Thyroid gland (tissue), 4 donors: ENCODE measurements around the gene UBC. TPM values are rescaled to one million over a fixed set of nuclear protein-coding genes. Genes with fewer than 3 reads are reported as not detected.
A peak's percentile ranks its signal among the peaks of the same experiment; 100 is the strongest.

Source experiments
- DNase-seq, 2 donors: peaks; one replicate each; pipeline ENCODE4 v3.0.0-alpha.2; 2019
- H3K27ac ChIP-seq, 3 donors: fragments of 200-600 bp; sonication (generic); 1 replicate in 2 of 3; 2 replicates in 1 of 3; pipeline ENCODE4 v1.5.1; 2016 to 2019; ENCODE audit warnings: mild to moderate bottlenecking in 1 of 3, moderate library complexity in 1 of 3
- H3K27me3 ChIP-seq: fragments of 200-600 bp; sonication (generic); one replicate; pipeline ENCODE4 v1.5.1; 2019
- H3K36me3 ChIP-seq, 2 donors: fragments of 200-600 bp; sonication (generic); one replicate each; pipeline ENCODE4 v1.5.1; 2016 to 2019
- H3K4me1 ChIP-seq, 2 donors: fragments of 200-600 bp; sonication (generic); one replicate each; pipeline ENCODE4 v1.5.1; 2017 to 2019
- H3K4me3 ChIP-seq, 3 donors: fragments of 200-600 bp; sonication (generic); replicated peaks in 1 of 3; 1 replicate in 2 of 3; 2 replicates in 1 of 3; pipeline ENCODE4 v1.5.1; 2016; ENCODE audit warnings: mild to moderate bottlenecking in 1 of 3
- H3K9me3 ChIP-seq: fragments of 200-600 bp; sonication (generic); one replicate; pipeline ENCODE4 v1.5.1; 2017
- CTCF ChIP-seq, 6 experiments: fragments of 200-600 bp in 3 of 6; fragments of 450-650 bp in 3 of 6; sonication (generic) in 3 of 6; IDR thresholded peaks; one replicate each; pipeline ENCODE4 v1.5.1; 2016 to 2019; ENCODE audit warnings: antibody characterized with exemption in 6 of 6, mild to moderate bottlenecking in 2 of 6, inconsistent platforms in 1 of 6, moderate library complexity in 1 of 6
- POLR2A ChIP-seq, 2 donors: fragments of 450-650 bp; IDR thresholded peaks; one replicate each; pipeline ENCODE4 v1.6.1; 2017; ENCODE audit warnings: antibody characterized with exemption in 2 of 2, mild to moderate bottlenecking in 2 of 2, moderate library complexity in 1 of 2
- WGBS, 2 donors: methylation state at CpG; one replicate each; pipeline ENCODE4 v1.1.5; 2017; 5-methylcytosine and 5-hydroxymethylcytosine counted together
- intact Hi-C: fragments of 100-400 bp; cut with DNase I; formaldehyde crosslinking; loops from one replicate; pipeline ENCODE4 v1.15.1; 2023
- total RNA-seq, 4 donors: library from RNA; depleted of rRNA; stranded (reverse); fragments of >200 nt; gene quantifications; one replicate each; pipeline ENCODE4 v1.2.3, GENCODE V29; 2016

The UBC gene
- total RNA-seq = 1,000 to 10,000 TPM in 2 of 4 donors, 100 to 1,000 TPM in 2; 907 to 1,424 (median 1,000) TPM

DNA sequence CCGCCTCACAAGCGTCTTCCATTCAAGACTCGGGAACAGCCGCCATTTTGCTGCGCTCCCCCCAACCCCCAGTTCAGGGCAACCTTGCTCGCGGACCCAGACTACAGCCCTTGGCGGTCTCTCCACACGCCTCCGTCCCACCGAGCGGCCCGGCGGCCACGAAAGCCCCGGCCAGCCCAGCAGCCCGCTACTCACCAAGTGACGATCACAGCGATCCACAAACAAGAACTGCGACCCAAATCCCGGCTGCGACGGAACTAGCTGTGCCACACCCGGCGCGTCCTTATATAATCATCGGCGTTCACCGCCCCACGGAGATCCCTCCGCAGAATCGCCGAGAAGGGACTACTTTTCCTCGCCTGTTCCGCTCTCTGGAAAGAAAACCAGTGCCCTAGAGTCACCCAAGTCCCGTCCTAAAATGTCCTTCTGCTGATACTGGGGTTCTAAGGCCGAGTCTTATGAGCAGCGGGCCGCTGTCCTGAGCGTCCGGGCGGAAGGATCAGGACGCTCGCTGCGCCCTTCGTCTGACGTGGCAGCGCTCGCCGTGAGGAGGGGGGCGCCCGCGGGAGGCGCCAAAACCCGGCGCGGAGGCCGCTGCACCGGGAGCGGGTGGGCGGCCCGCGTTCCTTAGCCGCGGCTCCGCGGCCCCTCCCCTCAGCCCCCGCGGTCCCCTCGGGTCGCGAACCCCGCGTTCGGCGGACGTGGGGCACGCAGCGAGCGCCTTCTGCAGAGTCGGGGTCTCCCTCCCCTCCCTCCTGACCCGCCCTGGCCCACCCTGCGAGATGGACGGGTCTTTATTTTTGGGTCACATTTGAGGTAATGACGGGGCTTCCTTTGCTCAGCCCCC, at the start of gene UBC:
Gene UBC (minus strand): TSS at position 259 of the 847 bp plus-strand sequence. CDS start 879 bp downstream, outside the sequence.
- Histone ChIP-seq H3K4me3 (peak within 1 kb of the TSS; percentile 18 to 100 (median 98)), H3K9me3 (no peaks in the 10 kb centered on the region), H3K36me3 (peaks cover 23 to 28% of the 10 kb centered on the region in 2 donors), H3K27ac (peak within 1 kb of the TSS; percentile 100), H3K4me1 (peaks cover 47 to 55% of the 10 kb centered on the region in 2 donors), H3K27me3 (no peaks in the 10 kb centered on the region)
- TF ChIP-seq POLR2A (IDR thresholded peaks at IDR 0.05) (peak; percentile 100), CTCF (IDR thresholded peaks at IDR 0.05) (no peak)
- DNase-seq = peak; percentile 87 to 90
- WGBS, 2 donors = 0% methylated on average over 14 to 48 of the region's 85 CpGs
- intact Hi-C loops = no loop called here

GRCh38 chr12:124963211-124963610, 48.8 kb upstream of the UBC start:
- H3K4me1 ChIP-seq = no peaks in the 10 kb centered on the region
- no peaks in the 10 kb centered on the region for H3K9me3 ChIP-seq
- intact Hi-C loops = no loop called here
- WGBS, 2 donors = 94 to 97% methylated on average over 8 of the region's 8 CpGs
- no peaks in the 10 kb centered on the region for H3K27me3 ChIP-seq
- no peak overlapping the region for H3K27ac ChIP-seq
- DNase-seq = no peak
- TF ChIP-seq POLR2A (IDR thresholded peaks at IDR 0.05) (no peak), CTCF (IDR thresholded peaks at IDR 0.05) (no peak)
- H3K36me3 ChIP-seq = peaks cover 15 to 52% of the 10 kb centered on the region in 2 donors
- H3K4me3 ChIP-seq = no peak overlapping the region

DNA sequence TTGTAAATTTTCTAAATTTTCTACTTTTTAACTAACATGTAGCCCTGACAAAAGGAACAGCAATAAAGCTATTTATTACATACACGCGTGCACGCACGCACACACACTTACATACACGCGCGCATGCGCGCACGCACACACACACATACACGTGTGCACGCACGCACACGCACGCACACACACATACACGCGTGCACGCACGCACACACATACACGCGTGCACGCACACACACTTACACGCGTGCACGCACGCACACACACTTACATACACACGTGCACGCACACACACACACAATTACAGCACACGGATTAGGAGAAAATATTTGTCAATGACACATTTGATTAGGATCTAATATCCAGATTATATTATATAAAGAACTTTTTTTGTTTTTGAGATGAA, 46.6 kb upstream of the UBC start:
- WGBS, 2 donors = 88 to 91% methylated on average over 29 of the region's 29 CpGs

GRCh38 chr12:124956571-124956970, 42.1 kb upstream of the UBC start:
- TF ChIP-seq CTCF (IDR thresholded peaks at IDR 0.05) (no peak), POLR2A (IDR thresholded peaks at IDR 0.05) (no peak)
- DNase-seq = no peak
- Histone ChIP-seq H3K36me3 (peaks cover 23 to 32% of the 10 kb centered on the region in 2 donors), H3K27me3 (no peaks in the 10 kb centered on the region), H3K4me3 (no peak overlapping the region), H3K27ac (no peak overlapping the region), H3K4me1 (no peaks in the 10 kb centered on the region), H3K9me3 (no peaks in the 10 kb centered on the region)
- intact Hi-C loops = no loop called here
- 93 to 96% methylated on average over 13 to 14 of the region's 16 CpGs for WGBS, 2 donors

More for the DNA sequence above, 46.6 kb upstream of the UBC start:
- Histone ChIP-seq H3K9me3 (no peaks in the 10 kb centered on the region), H3K4me1 (no peaks in the 10 kb centered on the region), H3K4me3 (no peak overlapping the region), H3K36me3 (peaks cover 12 to 47% of the 10 kb centered on the region in 2 donors), H3K27me3 (no peaks in the 10 kb centered on the region), H3K27ac (no peak overlapping the region)
- TF ChIP-seq CTCF (IDR thresholded peaks at IDR 0.05) (no peak), POLR2A (IDR thresholded peaks at IDR 0.05) (no peak)
- DNase-seq = no peak
- intact Hi-C loops = no loop called here

GRCh38 chr12:124954771-124955170, 40.3 kb upstream of the UBC start:
- H3K27me3 ChIP-seq = no peaks in the 10 kb centered on the region
- H3K9me3 ChIP-seq = no peaks in the 10 kb centered on the region
- 94 to 97% methylated on average over 4 of the region's 4 CpGs for WGBS, 2 donors
- H3K4me3 ChIP-seq = no peak overlapping the region
- no peak for TF ChIP-seq POLR2A (IDR thresholded peaks at IDR 0.05)
- no peak for TF ChIP-seq CTCF (IDR thresholded peaks at IDR 0.05)
- H3K4me1 ChIP-seq = no peaks in the 10 kb centered on the region
- H3K27ac ChIP-seq = no peak overlapping the region
- no peak for DNase-seq
- intact Hi-C loops = no loop called here
- H3K36me3 ChIP-seq = peaks cover 25 to 36% of the 10 kb centered on the region in 2 donors
